Globus pallidus (tissue), 1 donor: ENCODE data around the gene GUCY2D.
"Not testable (repeated sequence)": the region's sequence is repeated elsewhere in the genome, so short reads cannot be mapped to it uniquely, and the experiment has no call there.

Experiments
- DNase-seq: peaks from one replicate; pipeline ENCODE4 v3.0.0-alpha.2; 2015; ENCODE audit warnings: low spot score

The GUCY2D gene

DNA sequence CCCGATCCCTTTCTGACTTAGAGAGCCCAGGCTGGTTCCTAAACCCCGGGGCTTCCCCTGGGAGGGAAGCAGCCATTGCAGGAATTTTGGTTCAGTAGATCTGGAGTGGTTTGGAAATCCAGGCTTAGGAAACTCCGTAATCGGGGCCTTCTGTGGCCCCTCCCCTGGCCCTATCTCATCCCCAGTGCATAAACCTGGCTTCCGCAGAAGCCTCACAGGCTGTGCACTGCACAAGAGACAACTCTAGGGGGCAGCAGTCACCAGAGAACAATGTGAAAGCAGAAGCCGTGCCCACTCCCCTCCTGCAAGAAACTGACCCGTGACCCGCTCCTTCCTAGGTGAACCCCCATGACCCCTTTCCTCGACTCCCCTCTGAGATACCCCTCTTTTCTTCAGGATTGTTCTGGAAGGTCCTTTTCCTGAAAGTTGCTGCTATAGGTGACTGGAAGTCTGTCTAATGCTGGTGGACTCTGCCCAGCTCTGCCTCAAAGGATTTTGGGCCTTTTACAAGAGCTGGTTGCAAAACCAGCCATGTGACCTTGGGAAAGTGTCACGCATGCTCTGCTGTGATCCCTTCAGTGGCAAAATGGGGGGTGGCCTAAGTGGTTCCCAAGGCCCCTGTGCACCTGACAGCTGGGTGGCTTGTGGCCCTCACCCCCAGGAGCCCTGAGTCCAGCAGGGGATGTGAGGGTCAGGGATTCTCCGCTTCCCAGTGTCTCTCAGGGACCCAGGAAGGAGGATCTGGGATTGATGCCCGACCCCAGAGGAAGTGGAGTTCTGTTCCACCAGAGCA is 14.4 kb downstream of the GUCY2D start:
- DNase-seq = peak; percentile 7

GRCh38 chr17:8018436-8018835 is 16.0 kb downstream of the GUCY2D start:
- DNase-seq = no peak

DNA sequence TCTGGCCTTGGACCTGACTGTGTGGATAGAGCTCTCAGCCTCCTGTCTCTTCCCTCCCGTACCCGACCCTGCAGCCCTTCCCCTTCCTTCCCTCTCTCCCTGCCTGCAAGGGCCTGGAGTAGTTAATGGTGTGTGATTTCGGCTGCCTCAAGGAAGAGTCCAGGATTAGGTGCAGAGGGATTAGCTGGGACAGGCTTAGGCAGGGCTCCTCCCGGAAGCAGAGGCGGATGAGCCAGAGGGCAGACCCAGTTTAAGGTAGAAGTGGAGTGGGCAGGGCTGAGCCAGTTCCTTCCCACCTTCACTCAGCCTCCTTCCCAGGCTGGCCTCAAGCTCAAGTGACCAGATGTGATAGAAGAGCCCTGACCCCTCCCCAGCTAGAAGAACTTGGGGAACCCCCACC is 16.8 kb downstream of the GUCY2D start:
- no peak for DNase-seq

DNA sequence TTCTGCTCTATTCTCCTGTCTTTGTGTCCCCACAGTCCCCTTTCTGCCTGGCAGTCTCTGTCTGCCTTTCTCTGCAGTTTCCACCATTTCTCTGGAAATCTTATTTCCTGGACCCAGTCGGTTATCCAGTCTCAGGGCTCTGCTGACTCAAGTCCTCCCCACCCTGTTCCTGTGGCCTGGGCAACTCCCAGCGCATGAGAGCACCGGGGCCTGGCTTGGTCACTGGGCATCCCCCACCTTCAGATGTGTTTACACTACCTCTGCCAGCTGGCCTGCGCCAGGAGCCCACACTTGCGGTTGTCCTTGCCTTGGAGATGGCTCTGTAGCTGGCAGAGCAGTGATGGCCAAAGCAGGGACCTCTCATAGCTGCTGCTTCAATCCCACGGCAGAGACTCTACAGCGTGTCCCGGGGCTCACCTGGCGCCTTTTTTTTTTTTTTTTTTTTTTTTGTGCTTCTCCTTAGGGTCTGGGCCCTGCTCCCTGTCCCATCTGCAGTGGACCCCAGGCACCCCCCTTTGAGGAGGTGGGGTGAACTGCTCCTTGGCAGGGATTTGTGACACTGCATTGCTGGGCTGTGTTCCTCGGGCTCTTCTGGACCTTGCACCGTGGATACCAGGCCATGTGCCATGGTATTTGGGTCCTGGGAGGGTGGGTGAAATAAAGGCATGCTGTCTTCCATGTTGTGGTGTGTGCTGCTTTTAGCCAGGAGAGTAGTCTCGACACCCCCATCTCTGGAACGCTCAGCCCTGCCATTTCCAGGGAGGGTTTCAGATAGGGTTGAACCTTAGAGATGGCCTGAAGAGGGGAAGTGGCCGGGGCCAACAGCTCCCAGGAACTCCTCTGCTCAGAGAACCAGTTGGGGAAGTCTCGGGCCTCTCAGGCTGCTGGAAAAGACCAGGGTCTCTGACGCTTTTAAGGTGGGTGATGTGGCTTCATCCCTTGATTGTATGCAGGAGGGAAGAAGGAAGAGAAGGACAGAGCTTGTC is 17.5 kb downstream of the GUCY2D start:
- no peak for DNase-seq

DNA sequence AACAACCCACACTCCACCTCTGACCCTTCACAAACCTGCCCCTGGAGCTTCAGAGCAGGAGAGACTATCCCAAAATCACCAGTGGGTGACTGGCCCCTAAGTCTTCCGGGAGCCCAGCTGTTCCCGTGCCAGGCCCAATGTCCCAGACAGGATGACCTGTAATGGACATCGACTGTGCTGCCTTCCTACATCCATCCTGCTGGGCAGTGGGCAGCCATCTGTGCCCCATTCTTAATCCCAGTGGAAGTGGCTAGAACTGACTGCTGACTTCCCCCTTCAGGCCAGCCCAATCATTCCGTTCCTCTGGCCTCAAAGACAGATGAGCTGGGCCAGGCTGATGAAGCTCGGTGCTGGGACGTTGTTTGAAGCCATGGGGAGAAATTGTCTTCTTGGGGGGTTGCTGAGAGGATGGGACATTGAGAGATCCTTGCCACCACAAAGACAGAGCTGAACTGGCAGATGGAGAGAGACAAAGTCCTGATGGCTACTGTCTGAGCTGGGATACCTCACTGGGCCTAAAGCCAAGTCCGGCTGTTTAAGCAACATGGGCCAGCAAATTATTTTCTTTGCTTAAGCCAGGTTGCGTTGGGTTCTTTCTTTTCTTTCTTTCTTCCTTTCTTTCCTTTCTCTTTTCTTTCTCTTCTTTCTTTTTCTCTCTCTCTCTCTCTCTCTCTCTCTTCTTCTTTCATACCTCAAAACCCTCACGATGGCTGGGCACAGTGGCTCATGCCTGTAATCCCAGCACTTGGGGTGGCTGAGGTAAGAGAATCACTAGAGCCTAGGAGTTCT is 18.6 kb downstream of the GUCY2D start:
- DNase-seq = no peak

DNA sequence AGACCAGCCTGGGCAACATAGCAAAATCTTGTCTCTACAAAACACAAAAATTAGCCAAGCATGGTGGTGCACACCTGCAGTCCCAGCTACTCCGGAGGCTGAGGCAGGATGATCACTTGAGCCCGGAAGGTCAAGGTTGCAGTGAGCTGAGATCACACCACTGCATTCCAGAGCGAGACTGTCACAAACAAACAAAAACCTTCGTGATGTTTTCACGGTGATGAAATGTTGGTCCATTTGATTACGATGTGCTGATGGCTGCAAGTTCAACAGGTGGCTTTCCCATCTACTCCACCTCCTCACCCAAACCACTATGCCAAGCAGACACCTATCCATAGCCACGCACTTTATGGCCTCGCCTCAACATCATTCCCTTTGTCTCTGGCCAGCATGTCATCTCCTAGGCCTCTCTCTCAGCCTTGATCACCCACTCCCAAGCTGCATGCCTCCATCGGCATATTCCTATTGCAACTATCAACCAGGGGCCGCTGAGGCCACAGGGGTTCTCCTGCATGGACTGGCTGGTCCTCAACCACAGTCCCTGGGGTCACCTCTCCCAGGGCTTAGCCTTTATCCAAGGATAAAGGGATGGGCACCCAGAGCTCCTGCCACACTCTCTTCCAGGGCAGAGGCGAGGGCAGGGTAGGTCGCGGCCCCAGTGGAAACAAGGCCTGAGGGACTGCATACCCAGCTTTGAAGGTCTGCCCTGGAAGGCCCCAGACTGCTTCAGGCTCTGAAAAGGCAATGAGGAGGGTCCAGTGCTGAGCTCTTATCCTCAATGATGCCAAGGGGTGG is 19.3 kb downstream of the GUCY2D start:
- no peak for DNase-seq

- no peak for DNase-seq
Observed at GRCh38 chr17:8022360-8023003, 20.1 kb downstream of the GUCY2D start.

GRCh38 chr17:8024161-8024560 is 21.7 kb downstream of the GUCY2D start:
- DNase-seq = not testable (repeated sequence)

- DNase-seq = no peak
Observed at GRCh38 chr17:8025176-8025911, 22.9 kb downstream of the GUCY2D start.

- DNase-seq = no peak
Observed at GRCh38 chr17:8029121-8029520, 26.7 kb downstream of the GUCY2D start.

- no peak for DNase-seq
Observed at GRCh38 chr17:8031261-8031661, 28.8 kb downstream of the GUCY2D start.

- no peak for DNase-seq
Observed at GRCh38 chr17:8031950-8032349, 29.5 kb downstream of the GUCY2D start.

DNA sequence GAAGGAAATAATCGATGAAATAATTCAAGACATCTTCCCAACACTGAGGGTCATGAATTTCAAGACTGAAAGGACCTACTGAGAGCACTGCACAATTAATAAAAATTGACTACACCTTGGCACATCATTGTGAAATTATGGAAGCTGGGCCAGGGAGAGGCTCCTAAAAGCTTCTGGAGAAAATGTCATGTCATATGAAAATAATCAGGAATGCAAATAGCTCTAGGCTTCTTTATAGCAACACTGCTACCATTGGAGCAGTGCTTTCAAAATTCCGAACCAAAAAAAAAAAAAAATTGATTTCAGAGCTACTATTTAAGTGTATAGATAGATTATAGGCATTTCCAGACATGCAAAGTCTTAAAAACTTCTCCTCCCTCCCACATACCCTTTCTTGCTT is 30.0 kb downstream of the GUCY2D start:
- no peak for DNase-seq

DNA sequence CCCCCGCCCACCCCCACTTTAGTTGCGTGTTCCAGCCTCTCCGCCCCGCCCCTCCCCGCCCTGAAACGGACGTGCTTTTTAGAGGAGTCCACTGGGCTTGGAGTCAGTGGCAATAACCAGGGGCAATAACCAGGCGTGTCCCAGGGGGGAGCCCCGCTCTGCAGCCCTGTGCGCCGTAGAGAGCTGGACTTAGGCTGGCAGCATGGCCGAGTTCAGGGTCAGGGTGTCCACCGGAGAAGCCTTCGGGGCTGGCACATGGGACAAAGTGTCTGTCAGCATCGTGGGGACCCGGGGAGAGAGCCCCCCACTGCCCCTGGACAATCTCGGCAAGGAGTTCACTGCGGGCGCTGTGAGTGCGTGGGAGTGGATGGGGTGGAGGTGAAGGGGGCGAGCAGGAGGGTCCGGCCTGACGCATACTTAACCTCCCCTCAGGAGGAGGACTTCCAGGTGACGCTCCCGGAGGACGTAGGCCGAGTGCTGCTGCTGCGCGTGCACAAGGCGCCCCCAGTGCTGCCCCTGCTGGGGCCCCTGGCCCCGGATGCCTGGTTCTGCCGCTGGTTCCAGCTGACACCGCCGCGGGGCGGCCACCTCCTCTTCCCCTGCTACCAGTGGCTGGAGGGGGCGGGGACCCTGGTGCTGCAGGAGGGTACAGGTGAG is 36.7 kb downstream of the GUCY2D start, which contains the start of gene ALOX15B:
Gene ALOX15B, plus strand, starts transcription at position 106 of the 657 bp plus-strand sequence. Its CDS starts 97 bp downstream, at position 203.
- DNase-seq = no peak

DNA sequence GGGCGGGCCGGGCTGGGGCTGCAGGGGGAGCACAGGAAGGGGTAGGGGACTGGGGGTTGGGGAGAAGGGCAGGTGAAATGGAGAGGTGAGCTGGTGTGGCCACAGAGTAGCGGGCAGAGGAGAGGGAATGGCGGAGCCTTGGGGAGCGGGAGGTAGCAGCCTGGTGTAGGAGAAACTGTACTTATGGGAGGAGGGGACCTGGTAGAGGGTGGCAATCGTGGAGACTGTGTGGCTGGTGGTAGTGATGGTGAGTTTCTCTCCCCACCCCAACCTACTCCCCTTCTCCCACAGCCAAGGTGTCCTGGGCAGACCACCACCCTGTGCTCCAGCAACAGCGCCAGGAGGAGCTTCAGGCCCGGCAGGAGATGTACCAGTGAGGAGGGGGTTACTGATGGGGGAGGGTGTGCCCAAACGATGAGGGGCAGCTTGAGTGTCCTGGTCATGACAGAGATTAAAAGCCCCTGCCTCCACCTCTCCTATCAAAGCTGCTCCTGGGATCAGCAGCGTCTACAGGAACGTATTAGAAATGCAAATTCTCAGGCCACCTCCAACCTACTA is 37.3 kb downstream of the GUCY2D start:
- DNase-seq = no peak

GRCh38 chr17:8041249-8041928 is 39.0 kb downstream of the GUCY2D start:
- peak; percentile 30 for DNase-seq

- no peak for DNase-seq
Observed at GRCh38 chr17:8041979-8042378, 39.6 kb downstream of the GUCY2D start.
